ENCODE data around the gene MRPL54. TPM values are rescaled to one million over a fixed set of nuclear protein-coding genes. Genes with fewer than 3 reads are reported as not detected.

The MRPL54 gene
- total RNA-seq, 2 donors from 2014 or later: 58.5 to 75.1 TPM

DNA sequence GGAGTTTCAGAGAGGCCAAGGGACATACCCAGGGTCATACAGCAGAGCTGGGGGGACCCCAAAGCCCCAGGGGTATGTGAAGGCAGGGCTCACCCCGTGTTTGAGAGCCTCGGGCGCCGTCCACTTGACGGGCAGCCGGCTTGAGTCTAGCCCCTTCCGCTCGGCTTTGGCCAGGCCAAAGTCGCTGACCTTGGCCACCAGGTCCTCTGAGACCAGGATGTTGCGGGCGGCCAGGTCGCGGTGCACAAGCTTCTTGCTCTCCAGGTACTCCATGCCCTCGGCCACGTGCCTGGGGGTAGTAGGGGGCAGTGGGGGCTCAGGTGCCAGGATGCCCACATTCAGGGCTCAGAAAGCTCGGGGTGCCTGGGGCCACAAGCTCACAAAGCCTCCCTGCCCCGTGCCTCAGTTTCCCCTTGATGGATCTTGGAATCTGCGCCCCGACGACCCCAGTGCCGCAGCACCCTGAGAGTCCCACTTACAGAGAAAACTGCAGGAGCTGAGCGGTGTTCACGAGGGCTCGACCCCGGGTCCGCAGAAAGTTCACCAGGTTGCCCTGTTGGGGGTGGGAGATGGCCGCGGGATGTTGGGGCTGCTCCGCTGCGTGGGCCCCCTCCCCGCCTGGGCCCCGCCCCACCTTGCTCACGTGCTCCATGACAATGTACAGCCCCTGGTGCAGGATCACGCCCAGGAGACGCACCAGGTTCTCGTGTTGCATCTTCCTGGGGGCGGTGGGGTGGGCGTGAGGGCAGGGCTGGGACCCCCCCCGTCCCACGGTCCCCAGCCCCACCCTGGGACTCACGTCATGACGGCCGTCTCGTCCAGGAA lies 16.6 kb downstream of the MRPL54 start:
- H3K9me3 Mint-ChIP-seq: peaks cover 6% of the 10 kb centered on the region
- no peak overlapping the region for H3K4me3 Mint-ChIP-seq
- DNase-seq (ENCODE audit: low spot score): no peak
- H3K36me3 Mint-ChIP-seq: peaks cover 9% of the 10 kb centered on the region
- no peak overlapping the region for H3K27ac Mint-ChIP-seq
- no peak for ATAC-seq
- no peaks in the 10 kb centered on the region for H3K27me3 Mint-ChIP-seq
- peaks cover 5 to 27% of the 10 kb centered on the region in 2 donors for H3K4me1 Mint-ChIP-seq (ENCODE audit: low read depth in 2 of 2)

DNA sequence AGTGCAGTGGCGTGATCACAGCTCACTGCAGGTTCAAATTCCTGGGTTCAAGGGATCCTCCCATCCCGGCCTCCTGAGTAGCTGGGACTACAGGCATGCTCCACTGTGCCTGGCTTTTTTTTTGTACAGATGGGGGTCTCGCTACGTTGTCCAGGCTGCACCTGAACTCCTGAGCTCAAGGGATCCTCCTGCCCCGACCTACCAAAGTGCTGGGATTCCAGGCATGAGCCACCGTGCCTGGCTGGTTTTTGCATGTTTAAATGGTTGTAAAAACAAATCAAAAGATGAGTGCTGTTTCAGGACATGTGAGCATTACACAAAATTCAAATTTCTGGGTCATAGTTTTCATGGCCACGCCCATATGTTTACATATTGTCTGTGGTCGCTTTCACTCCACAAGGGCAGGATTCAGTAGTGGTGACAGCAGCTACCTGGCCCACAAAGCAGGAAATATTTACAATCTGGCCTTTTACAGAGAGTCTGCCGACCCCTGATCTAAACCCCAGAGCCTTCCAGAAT lies 18.4 kb downstream of the MRPL54 start:
- peaks cover 10 to 35% of the 10 kb centered on the region in 2 donors for H3K4me1 Mint-ChIP-seq (ENCODE audit: low read depth in 2 of 2)
- ATAC-seq (no peak), DNase-seq (ENCODE audit: low spot score) (no peak)
- no peak overlapping the region for H3K27ac Mint-ChIP-seq
- H3K4me3 Mint-ChIP-seq: no peak overlapping the region
- peaks cover 9% of the 10 kb centered on the region for H3K36me3 Mint-ChIP-seq
- no peaks in the 10 kb centered on the region for H3K27me3 Mint-ChIP-seq
- H3K9me3 Mint-ChIP-seq: peaks cover 6% of the 10 kb centered on the region

GRCh38 chr19:3781603-3782002 lies 19.1 kb downstream of the MRPL54 start:
- Mint-ChIP-seq H3K36me3 (peaks cover 9% of the 10 kb centered on the region), H3K27me3 (no peaks in the 10 kb centered on the region), H3K27ac (peak overlapping the region in 1 of 2 donors; percentile 3), H3K4me1 (ENCODE audit: low read depth in 2 of 2) (peaks cover 11 to 32% of the 10 kb centered on the region in 2 donors), H3K4me3 (no peak overlapping the region), H3K9me3 (peaks cover 6% of the 10 kb centered on the region)
- ATAC-seq (no peak), DNase-seq (ENCODE audit: low spot score) (no peak)

DNA sequence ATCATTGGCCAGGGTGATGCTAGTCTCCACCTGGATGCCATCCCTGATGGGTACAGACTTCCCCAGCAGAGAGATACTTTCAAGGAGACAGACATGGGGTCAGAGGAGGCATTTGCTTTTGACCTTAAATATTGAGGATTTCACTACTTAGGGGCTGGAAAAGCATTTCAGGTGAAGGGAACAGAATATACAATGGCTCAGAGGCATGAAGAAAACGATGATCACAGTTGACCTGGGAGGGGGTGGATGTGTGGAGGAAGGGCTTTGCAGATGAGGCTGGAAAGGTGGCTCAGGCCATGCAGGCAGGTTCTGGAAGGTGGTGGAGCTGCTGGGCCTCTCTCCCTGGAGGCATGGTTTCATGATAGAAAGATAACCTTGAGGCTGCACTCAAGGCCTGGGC lies 19.8 kb downstream of the MRPL54 start:
- H3K27ac Mint-ChIP-seq: peak overlapping the region in 1 of 2 donors; percentile 3
- H3K9me3 Mint-ChIP-seq: peaks cover 6% of the 10 kb centered on the region
- DNase-seq (ENCODE audit: low spot score) (no peak), ATAC-seq (no peak)
- H3K36me3 Mint-ChIP-seq: peaks cover 9% of the 10 kb centered on the region
- peaks cover 14 to 28% of the 10 kb centered on the region in 2 donors for H3K4me1 Mint-ChIP-seq (ENCODE audit: low read depth in 2 of 2)
- no peak overlapping the region for H3K4me3 Mint-ChIP-seq
- no peaks in the 10 kb centered on the region for H3K27me3 Mint-ChIP-seq

- H3K4me3 Mint-ChIP-seq: no peak overlapping the region
- H3K27ac Mint-ChIP-seq: no peak overlapping the region
- H3K9me3 Mint-ChIP-seq: peaks cover 6% of the 10 kb centered on the region
- ATAC-seq (no peak), DNase-seq (ENCODE audit: low spot score) (no peak)
- peaks cover 14 to 30% of the 10 kb centered on the region in 2 donors for H3K4me1 Mint-ChIP-seq (ENCODE audit: low read depth in 2 of 2)
- peaks cover 9% of the 10 kb centered on the region for H3K36me3 Mint-ChIP-seq
- no peaks in the 10 kb centered on the region for H3K27me3 Mint-ChIP-seq
These were observed 20.4 kb downstream of the MRPL54 start for GRCh38 chr19:3782903-3783302.

- Mint-ChIP-seq H3K27ac (peak overlapping the region; percentile 35 to 60), H3K36me3 (peaks cover 9% of the 10 kb centered on the region), H3K4me3 (peak overlapping the region; percentile 81), H3K9me3 (peaks cover 6% of the 10 kb centered on the region), H3K4me1 (ENCODE audit: low read depth in 2 of 2) (peaks cover 18 to 34% of the 10 kb centered on the region in 2 donors), H3K27me3 (no peaks in the 10 kb centered on the region)
- ATAC-seq (peak; percentile 58 to 72), DNase-seq (ENCODE audit: low spot score) (peak; percentile 80)
These were observed 21.4 kb downstream of the MRPL54 start for GRCh38 chr19:3783660-3784584.

DNA sequence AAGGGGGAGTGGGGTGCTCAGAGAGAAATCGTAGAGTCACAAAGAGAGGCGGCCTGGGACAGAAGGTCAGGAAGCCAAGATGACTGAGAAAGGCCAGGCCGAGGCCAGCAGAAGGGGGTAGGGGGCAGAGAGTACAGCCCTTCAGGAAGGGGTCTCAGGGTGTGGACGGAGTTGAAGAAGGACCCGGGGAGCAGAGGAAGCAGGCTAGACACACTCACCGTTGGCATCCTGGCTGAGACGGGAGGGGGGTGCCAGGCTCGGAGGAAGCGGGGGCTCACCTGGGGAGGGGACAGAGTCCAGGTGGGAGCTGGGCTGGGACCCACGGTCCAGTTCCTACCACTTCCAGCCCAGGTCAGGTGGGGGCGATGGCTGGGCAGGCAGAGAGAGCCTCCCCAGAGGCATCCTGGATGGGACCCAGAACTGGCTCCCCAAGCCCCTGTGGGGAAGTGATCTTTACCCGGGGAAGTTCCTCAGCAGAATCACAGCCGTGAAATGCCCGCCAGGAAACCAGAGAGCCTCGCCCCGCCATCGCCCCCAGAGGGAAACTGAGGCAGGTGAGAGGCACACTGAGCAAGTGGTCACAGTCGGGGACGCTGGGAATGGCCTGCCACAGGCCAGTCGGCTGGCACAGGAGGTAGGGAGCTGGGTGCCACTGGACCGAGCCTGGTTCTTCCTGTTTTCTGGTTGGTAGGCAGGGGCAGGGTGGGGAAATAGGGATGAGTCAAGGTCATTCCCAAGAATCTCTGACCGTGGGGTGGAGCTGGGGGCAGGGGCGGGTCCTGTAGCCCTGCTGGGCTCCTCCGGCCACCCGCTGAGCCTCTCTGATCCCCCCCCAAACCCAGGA lies 22.3 kb downstream of the MRPL54 start:
- H3K4me3 Mint-ChIP-seq: peak overlapping the region; percentile 81
- H3K36me3 Mint-ChIP-seq: peaks cover 9% of the 10 kb centered on the region
- peak overlapping the region; percentile 35 to 60 for H3K27ac Mint-ChIP-seq

DNA sequence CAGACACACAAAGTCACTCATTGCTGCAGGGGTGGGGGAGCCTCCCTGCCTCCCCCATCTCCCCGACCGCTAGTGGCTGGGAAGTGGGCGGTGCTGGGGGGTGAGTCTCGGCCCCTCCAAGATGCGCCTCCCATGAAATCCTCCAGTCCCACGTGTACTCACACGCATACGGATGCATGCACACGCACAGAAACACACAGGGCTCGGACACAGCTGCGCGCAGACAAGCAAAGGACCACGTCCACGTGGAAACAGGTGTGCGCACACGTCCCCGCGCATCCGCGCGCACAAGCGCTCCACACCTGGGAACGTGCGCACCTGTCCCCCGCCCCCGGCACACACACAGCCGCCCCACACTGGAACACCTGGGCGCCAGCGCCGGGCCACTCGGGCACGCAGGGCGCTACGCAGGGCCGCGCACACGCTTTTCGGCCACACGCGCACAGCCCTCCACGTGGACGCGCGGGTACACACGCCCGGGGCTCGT lies 23.0 kb downstream of the MRPL54 start:
- Mint-ChIP-seq H3K4me1 (ENCODE audit: low read depth in 2 of 2) (peaks cover 30 to 47% of the 10 kb centered on the region in 2 donors), H3K27ac (peak overlapping the region in 1 of 2 donors; percentile 35), H3K27me3 (no peaks in the 10 kb centered on the region), H3K36me3 (peaks cover 9% of the 10 kb centered on the region), H3K4me3 (peak overlapping the region; percentile 81), H3K9me3 (peaks cover 6% of the 10 kb centered on the region)
- peak; percentile 11 to 24 for ATAC-seq
- DNase-seq (ENCODE audit: low spot score): no peak

More for the DNA sequence above, 22.3 kb downstream of the MRPL54 start:
- no peak for DNase-seq (ENCODE audit: low spot score)
- Mint-ChIP-seq H3K27me3 (no peaks in the 10 kb centered on the region), H3K4me1 (ENCODE audit: low read depth in 2 of 2) (peaks cover 24 to 41% of the 10 kb centered on the region in 2 donors), H3K9me3 (peaks cover 6% of the 10 kb centered on the region)
- ATAC-seq: no peak

DNA sequence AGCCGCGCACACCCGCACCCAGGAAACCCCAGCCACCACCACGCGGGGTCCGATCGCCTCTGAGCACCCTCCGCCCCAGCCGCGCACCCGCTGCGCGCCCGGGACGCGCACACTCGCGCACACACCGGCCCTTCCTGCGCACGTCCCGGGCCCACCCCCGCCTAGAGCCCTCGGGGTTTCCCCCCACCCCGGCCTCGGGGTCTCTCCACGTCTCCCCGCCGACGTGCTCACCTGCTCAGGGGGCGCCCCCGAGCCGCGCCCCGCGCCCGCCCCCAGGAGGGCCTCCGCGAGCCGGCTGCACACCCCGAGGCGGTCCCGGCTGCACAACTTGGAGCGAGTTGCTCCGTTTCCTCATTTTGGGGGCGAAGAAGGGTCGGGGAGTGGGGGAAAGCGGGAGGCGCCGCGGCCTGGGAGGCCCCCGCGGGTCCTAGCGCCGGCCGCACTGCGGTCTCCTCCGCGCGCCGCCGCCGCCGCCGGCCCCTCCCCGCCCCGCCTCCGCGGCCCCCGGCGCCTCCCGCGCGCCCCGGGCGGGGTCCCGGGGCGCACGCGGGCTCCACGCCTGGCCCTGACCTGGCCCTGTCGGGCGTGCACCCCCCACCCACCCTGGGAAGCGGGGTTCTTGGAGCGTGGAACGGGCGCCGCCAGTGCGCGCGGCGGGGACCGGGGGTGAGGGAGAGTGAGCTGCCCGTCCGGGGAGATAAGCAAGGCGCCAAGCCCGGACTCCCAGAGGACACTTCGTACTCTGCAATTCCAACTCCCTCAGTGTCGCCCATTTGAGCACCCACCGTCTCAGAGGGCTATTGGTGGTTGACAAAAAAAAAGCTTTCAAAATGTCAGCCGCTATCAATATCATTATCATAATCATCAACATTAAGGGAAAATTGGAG lies 23.7 kb downstream of the MRPL54 start, which contains the start of gene MATK:
Gene MATK, minus strand, starts transcription at position 444 of the 887 bp plus-strand sequence. CDS start 1,246 bp downstream, outside the sequence.
- H3K9me3 Mint-ChIP-seq: peaks cover 6% of the 10 kb centered on the region
- peak within 1 kb of the TSS; percentile 21 to 35 for H3K27ac Mint-ChIP-seq
- peaks cover 37 to 50% of the 10 kb centered on the region in 2 donors for H3K4me1 Mint-ChIP-seq (ENCODE audit: low read depth in 2 of 2)
- DNase-seq (ENCODE audit: low spot score): no peak
- H3K27me3 Mint-ChIP-seq: no peaks in the 10 kb centered on the region
- ATAC-seq: peak; percentile 58 to 59
- H3K36me3 Mint-ChIP-seq: peaks cover 9% of the 10 kb centered on the region
- peak within 1 kb of the TSS; percentile 81 for H3K4me3 Mint-ChIP-seq

GRCh38 chr19:3788996-3789778 lies 26.7 kb downstream of the MRPL54 start:
- peak; percentile 88 for DNase-seq (ENCODE audit: low spot score)
- peak overlapping the region; percentile 81 for H3K4me3 Mint-ChIP-seq

DNA sequence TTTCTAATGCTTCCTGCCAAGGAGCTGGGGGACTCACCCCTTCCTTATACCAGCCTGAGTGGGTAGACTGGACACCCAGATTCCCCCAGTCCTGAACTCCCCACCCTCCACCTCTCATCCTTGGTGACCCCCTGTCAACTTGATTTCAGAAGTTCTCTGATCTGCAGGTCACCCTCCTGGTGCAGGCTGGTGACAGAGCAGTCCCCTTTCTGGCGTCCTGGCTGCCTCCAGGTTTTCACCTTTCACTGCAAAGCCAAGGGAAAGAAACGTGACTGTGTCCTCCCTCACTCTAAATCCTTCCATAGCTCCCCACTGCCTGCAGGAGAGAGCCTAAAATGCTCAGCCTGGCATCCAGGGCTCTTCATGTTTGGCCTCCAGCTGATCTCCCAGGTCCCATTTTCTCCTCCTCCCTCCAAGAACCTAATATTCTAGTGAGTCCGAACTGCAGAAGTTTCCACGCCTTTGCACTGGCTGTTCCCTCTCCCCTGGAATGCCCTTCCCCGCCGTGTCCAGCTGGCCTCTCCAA lies 27.8 kb downstream of the MRPL54 start:
- no peak for DNase-seq (ENCODE audit: low spot score)
- peak overlapping the region; percentile 81 for H3K4me3 Mint-ChIP-seq

More at GRCh38 chr19:3788996-3789778, 26.7 kb downstream of the MRPL54 start:
- no peaks in the 10 kb centered on the region for H3K36me3 Mint-ChIP-seq
- H3K9me3 Mint-ChIP-seq: no peaks in the 10 kb centered on the region
- peaks cover 45 to 49% of the 10 kb centered on the region in 2 donors for H3K4me1 Mint-ChIP-seq (ENCODE audit: low read depth in 2 of 2)
- H3K27ac Mint-ChIP-seq: peak overlapping the region; percentile 84 to 94
- H3K27me3 Mint-ChIP-seq: no peaks in the 10 kb centered on the region
- peak; percentile 81 to 84 for ATAC-seq

More for the DNA sequence above, 27.8 kb downstream of the MRPL54 start:
- H3K27me3 Mint-ChIP-seq: no peaks in the 10 kb centered on the region
- no peak for ATAC-seq
- peaks cover 42 to 44% of the 10 kb centered on the region in 2 donors for H3K4me1 Mint-ChIP-seq (ENCODE audit: low read depth in 2 of 2)
- H3K36me3 Mint-ChIP-seq: no peaks in the 10 kb centered on the region
- no peaks in the 10 kb centered on the region for H3K9me3 Mint-ChIP-seq
- peak overlapping the region; percentile 75 to 94 for H3K27ac Mint-ChIP-seq

Data from natural killer cell treated with Interleukin-12 subunit alpha and Interleukin-12 subunit beta and Interleukin-15 and Interleukin-18, amount 100 ng/mL, for 72 hours (primary cell).